GM12874 (cell line): Measurements from ENCODE around the gene ACOT8.

Experiments
- TF ChIP-seq, protein P1 (sequence below): IDR thresholded peaks from 2 replicates; pipeline ENCODE4 v1.5.1; 2011; ENCODE audit warnings: low read depth, mild to moderate bottlenecking, control low read depth, low read length, moderate library complexity; ENCODE audit not compliant: insufficient read depth

The ACOT8 gene

DNA sequence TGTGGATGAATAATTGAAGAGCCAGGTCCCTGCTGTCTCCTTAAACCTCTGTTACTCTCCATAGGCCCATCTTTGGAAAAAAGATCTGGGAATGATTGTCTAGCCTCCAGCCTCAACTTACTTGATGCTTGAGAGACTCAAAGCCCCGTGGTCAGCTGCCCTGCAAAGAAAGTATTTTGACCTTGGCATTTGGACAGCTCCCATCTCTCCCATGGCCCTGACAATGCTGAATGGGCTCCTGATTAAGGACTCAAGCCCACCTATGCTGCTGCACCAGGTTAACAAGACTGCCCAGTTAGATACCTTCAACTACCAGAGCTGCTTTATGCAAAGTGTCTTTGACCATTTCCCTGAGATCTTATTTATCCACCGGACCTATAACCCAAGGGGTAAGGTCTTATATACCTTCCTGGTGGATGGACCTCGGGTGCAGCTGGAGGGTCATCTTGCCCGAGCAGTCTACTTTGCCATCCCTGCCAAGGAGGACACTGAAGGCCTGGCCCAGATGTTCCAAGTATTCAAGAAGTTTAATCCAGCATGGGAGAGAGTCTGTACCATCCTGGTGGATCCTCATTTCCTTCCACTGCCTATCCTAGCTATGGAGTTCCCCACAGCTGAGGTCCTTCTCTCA is 25.4 kb upstream of the ACOT8 start:
- TF ChIP-seq, protein P1, sequence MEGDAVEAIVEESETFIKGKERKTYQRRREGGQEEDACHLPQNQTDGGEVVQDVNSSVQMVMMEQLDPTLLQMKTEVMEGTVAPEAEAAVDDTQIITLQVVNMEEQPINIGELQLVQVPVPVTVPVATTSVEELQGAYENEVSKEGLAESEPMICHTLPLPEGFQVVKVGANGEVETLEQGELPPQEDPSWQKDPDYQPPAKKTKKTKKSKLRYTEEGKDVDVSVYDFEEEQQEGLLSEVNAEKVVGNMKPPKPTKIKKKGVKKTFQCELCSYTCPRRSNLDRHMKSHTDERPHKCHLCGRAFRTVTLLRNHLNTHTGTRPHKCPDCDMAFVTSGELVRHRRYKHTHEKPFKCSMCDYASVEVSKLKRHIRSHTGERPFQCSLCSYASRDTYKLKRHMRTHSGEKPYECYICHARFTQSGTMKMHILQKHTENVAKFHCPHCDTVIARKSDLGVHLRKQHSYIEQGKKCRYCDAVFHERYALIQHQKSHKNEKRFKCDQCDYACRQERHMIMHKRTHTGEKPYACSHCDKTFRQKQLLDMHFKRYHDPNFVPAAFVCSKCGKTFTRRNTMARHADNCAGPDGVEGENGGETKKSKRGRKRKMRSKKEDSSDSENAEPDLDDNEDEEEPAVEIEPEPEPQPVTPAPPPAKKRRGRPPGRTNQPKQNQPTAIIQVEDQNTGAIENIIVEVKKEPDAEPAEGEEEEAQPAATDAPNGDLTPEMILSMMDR: no peak

DNA sequence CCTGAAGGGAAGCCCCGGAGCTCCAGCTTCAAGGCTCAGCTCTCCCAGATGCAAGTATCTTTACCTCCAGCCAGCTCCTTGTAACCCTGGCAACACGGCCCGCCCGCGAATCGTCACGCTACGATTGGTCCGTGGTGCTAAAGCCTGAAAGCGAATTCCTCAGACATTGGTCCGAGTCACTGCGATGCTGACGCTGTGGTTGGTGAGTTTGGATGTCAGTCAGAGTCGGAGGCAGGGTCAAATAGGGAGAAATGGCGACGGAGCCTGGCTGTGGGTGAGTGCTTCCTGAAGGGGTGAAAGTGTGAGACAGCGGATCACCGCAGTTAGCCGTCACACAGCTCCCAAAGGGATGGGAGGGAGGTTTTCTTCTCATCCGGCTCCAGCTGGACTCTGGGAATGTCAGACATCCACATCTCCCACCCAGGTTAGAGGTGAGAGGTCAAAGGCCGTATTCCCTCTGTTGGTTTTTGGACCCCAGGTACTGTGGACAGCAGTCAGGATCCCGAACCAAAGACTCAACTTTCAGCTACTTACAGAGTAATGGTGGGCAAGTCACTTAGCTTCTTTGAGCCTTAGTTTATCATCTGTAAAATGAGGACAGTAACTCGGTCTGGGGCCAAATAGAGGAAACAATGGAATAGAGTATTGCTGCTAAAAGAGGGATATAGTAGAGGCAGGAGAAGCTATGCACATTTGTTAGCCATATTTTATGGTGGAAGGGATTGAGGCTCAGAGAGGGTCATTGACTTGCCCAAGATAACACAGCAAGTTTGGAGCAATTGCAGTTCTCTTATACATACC is 24.0 kb upstream of the ACOT8 start, which contains the start of gene ZSWIM1:
TSS of gene ZSWIM1 (plus strand) at position 240 of the 801 bp plus-strand sequence. CDS start 1,366 bp downstream, outside the sequence.
- TF ChIP-seq, protein P1: no peak

DNA sequence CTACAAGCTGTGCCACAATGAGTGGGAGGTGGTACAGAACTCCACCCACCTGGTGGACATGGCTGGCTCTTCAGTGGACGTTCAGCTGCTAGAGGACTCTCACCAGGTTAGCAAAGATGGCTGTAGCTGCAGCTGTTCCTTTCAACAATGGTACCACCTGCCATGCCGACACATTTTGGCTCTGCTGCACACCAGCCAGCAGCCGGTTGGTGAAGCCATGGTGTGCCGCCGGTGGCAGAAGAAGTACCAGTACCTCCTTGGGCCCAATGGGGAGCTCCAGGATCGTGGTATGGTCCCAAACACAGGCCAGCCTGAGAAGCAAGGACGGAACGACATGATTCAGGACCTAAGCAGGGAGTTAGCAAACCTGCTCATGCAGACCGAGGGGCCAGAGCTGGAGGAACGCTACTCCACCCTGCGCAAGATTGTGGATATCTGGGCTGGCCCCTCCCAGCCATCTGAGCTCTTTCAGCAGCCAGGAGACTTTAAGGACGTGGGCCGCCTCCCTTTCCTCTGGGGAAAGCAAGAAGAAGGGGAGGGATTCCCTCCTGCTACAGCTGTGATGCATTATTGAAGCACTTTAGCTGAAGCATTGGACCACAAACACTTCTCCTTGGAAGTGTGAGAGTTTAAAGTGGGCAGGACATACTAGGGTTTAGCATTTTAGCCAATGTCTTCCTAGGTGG is 21.0 kb upstream of the ACOT8 start:
- TF ChIP-seq, protein P1: no peak

DNA sequence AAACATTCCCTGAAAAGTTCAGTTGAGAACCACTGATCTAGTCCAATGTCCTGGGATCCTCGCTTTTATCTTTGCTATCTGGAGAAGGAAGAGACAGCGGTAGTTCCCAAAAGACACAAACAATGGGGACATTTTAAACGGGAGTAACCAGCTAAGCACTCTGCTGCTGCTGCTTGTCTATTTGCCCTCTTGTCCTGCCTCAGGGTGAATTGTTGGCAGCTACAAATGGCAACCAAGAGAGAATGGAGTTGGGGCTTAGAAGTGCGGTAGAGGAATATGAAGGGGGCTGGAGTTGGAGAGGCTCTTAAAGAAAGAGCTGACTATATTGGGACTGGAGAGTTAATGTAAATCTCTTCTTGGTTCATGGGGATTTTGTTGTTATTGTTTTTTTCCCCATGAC is 17.4 kb upstream of the ACOT8 start:
- TF ChIP-seq, protein P1: no peak

DNA sequence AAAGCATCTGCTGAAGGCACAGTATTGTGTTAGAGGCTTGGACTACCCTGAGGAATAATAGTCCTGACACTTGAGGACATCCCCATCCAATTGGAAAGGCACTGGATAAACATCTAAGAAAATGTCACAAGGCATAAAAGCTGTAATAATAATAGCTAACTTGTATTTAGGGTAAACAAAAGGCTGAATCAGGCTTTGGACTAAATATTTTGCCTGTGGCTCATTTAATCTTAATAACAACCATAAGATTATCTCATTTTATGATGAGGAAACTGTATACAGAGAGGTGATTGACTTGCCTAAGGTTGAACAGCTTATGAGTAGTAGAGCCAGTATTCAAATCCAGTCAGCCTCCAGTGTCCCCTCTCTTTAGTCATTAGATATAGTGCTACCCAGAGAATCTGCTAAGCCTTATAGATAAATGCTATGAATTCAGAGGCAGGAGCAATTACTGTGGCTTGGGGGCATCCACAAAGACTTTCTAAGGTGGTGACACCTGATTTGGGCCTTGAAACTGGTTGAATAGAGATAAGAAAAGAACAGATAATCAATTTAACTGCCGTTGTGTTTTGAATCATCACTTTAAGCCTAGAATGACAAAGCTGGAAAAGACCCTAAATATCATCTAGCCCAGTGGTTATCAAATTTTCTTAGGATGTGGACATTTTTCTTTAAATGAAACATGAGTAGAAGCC is 16.4 kb upstream of the ACOT8 start:
- TF ChIP-seq, protein P1: no peak

DNA sequence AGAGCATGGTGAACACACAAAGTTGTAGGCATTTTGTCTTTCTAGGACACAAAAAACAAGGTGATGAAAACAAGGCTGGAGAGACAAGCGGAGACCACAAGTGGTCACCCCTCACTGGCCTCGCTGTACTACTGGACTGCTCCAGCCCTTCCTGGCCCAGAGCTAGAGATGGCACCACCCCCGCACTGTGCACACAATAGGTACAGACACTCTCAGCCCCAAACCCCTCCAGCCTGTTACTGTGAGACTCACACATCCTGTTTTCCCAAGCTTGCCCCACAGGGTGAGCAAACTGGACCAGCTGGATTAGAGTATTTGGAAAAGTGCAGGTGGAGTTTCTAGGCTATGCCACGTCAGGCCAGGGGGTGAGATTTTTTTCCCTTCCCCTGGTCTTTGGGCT is 15.4 kb upstream of the ACOT8 start:
- TF ChIP-seq, protein P1: no peak

DNA sequence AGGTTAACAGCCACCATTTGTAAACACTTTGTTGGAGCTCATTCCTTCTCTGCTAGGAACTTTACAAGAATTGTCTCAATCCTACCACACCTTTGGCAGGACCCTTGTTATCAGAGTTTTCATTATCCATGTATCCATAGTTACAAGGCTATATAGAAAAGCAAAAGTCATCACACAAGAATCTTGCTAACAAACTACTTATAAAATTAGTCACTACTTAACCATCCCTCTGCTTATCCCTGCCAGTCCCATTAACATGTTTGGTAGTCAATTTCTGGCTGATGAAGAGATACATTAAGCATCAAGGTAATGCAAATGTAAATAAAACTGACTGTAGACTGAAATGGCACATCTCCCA is 10.6 kb upstream of the ACOT8 start:
- TF ChIP-seq, protein P1: no peak
